ENCODE measurements around the gene ICAM1.

- TF ChIP-seq POLR2A (IDR thresholded peaks at IDR 0.05), result no peak
- TF ChIP-seq CTCF (IDR thresholded peaks at IDR 0.05), result no peak
- TF ChIP-seq POLR2AphosphoS5 (IDR thresholded peaks at IDR 0.05), result peak in 2 of 4 donors; percentile 47 to 61
Measured at GRCh38 chr19:10227026-10227971, 43.6 kb upstream of the ICAM1 start.
